Progenitor cell of endocrine pancreas (in vitro differentiated cells): ENCODE results near the gene ATF6. TPM values are rescaled to one million over a fixed set of nuclear protein-coding genes. Genes with fewer than 3 reads are reported as not detected.

Experiments used
- DNase-seq: peaks from one replicate; pipeline ENCODE4 v3.0.0; 2021; ENCODE audit warnings: low spot score; ENCODE audit not compliant: unreplicated experiment
- H3K27ac Mint-ChIP-seq: 2 replicates; pipeline ENCODE4 v1.8.0; 2021; ENCODE audit warnings: mild to moderate bottlenecking, moderate library complexity, mixed read lengths
- H3K27me3 Mint-ChIP-seq: 2 replicates; pipeline ENCODE4 v1.8.0; 2021; ENCODE audit warnings: mixed read lengths
- H3K36me3 Mint-ChIP-seq: 2 replicates; pipeline ENCODE4 v1.8.0; 2022; ENCODE audit warnings: mixed read lengths; ENCODE audit not compliant: insufficient read depth
- H3K4me1 Mint-ChIP-seq: 2 replicates; pipeline ENCODE4 v1.8.0; 2021; ENCODE audit warnings: low read depth, mixed read lengths
- H3K4me3 Mint-ChIP-seq: 2 replicates; pipeline ENCODE4 v1.8.0; 2021; ENCODE audit warnings: low read depth, mild to moderate bottlenecking, moderate library complexity, mixed read lengths
- H3K9me3 Mint-ChIP-seq: 2 replicates; pipeline ENCODE4 v1.8.0; 2021; ENCODE audit warnings: low read depth, mixed read lengths
- total RNA-seq: library from RNA; stranded (reverse); gene quantifications from 2 replicates; pipeline ENCODE4 v1.2.1, GENCODE V29; 2021
- TF ChIP-seq, protein P1 (sequence below): fragments of 200-600 bp; sonication (generic); IDR thresholded peaks from one replicate; pipeline ENCODE4 v1.5.0; 2021; ENCODE audit warnings: antibody characterized with exemption, mild to moderate bottlenecking; ENCODE audit not compliant: unreplicated experiment

ATF6 gene
- total RNA-seq, 1 donor from 2014 or later: 20.4 TPM

- Mint-ChIP-seq H3K4me3 (no peak overlapping the region), H3K4me1 (no peaks in the 10 kb centered on the region), H3K27ac (no peak overlapping the region), H3K9me3 (no peaks in the 10 kb centered on the region), H3K36me3 (peaks cover 11% of the 10 kb centered on the region), H3K27me3 (no peaks in the 10 kb centered on the region)
- DNase-seq: no peak
- TF ChIP-seq, protein P1, sequence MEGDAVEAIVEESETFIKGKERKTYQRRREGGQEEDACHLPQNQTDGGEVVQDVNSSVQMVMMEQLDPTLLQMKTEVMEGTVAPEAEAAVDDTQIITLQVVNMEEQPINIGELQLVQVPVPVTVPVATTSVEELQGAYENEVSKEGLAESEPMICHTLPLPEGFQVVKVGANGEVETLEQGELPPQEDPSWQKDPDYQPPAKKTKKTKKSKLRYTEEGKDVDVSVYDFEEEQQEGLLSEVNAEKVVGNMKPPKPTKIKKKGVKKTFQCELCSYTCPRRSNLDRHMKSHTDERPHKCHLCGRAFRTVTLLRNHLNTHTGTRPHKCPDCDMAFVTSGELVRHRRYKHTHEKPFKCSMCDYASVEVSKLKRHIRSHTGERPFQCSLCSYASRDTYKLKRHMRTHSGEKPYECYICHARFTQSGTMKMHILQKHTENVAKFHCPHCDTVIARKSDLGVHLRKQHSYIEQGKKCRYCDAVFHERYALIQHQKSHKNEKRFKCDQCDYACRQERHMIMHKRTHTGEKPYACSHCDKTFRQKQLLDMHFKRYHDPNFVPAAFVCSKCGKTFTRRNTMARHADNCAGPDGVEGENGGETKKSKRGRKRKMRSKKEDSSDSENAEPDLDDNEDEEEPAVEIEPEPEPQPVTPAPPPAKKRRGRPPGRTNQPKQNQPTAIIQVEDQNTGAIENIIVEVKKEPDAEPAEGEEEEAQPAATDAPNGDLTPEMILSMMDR: no peak
These were observed 196.2 kb downstream of the ATF6 start for GRCh38 chr1:161962091-161962887.

- Mint-ChIP-seq H3K4me1 (peaks cover 1% of the 10 kb centered on the region), H3K4me3 (no peak overlapping the region), H3K27me3 (peaks cover 3% of the 10 kb centered on the region), H3K36me3 (peaks cover 4% of the 10 kb centered on the region), H3K9me3 (no peaks in the 10 kb centered on the region), H3K27ac (no peak overlapping the region)
- TF ChIP-seq, protein P1: no peak
- no peak for DNase-seq
These were observed 199.9 kb downstream of the ATF6 start for GRCh38 chr1:161966067-161966466.

- H3K27ac Mint-ChIP-seq: no peak overlapping the region
- TF ChIP-seq, protein P1: no peak
- no peak overlapping the region for H3K4me3 Mint-ChIP-seq
- no peak for DNase-seq
- H3K27me3 Mint-ChIP-seq: peaks cover 3% of the 10 kb centered on the region
- H3K4me1 Mint-ChIP-seq: peaks cover 1% of the 10 kb centered on the region
- peaks cover 2% of the 10 kb centered on the region for H3K36me3 Mint-ChIP-seq
- no peaks in the 10 kb centered on the region for H3K9me3 Mint-ChIP-seq
These were observed 203.9 kb downstream of the ATF6 start for GRCh38 chr1:161970036-161970435.

GRCh38 chr1:161970633-161971032 lies 204.5 kb downstream of the ATF6 start:
- Mint-ChIP-seq H3K9me3 (no peaks in the 10 kb centered on the region), H3K4me3 (no peak overlapping the region), H3K27ac (no peak overlapping the region), H3K27me3 (peaks cover 3% of the 10 kb centered on the region), H3K4me1 (peaks cover 1% of the 10 kb centered on the region), H3K36me3 (peaks cover 2% of the 10 kb centered on the region)
- no peak for DNase-seq
- TF ChIP-seq, protein P1: no peak

DNA sequence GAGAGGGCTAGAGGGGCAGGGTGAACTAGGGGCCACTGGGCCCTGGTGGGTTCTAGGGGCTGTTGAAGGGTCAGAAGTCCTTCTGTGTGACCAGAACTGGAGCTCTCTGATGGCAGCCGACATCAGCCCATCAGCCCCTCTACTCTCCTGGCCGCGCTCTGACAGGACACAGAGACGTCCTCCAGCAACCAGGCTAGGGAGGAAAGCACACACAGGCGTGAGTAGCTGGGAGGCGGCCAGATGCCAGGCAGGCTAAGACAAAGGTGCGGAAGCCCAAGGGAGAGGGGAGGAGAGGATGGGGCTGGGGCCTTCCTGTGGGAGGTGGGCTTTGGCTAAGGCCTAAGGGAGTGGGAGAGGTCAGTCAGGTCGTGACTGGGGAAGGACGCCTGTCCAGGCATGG lies 206.7 kb downstream of the ATF6 start:
- no peak overlapping the region for H3K4me3 Mint-ChIP-seq
- no peak overlapping the region for H3K27ac Mint-ChIP-seq
- no peaks in the 10 kb centered on the region for H3K9me3 Mint-ChIP-seq
- peaks cover 3% of the 10 kb centered on the region for H3K27me3 Mint-ChIP-seq
- TF ChIP-seq, protein P1: no peak
- H3K36me3 Mint-ChIP-seq: no peaks in the 10 kb centered on the region
- no peak for DNase-seq
- H3K4me1 Mint-ChIP-seq: peaks cover 1% of the 10 kb centered on the region
